HCT116 (cell line): ENCODE results near the gene TNFAIP8. TPM values are rescaled to one million over a fixed set of nuclear protein-coding genes. Genes with fewer than 3 reads are reported as not detected.

Experiments
- ATAC-seq: fragments of 200-7000 bp; cut with Tn5 transposase; 2 replicates; pipeline ENCODE4 v1.9.1; 2020; ENCODE audit warnings: mild to moderate bottlenecking, moderate library complexity
- BruUV-seq: library from RNA; stranded (reverse); fragments of 400-500 nt; replicated peaks from 2 replicates; lab custom pipeline; 2021; lab: Mats Ljungman, UMichigan
- CTCF ChIA-PET: fragments of 300-600 bp; sonication (Branson Sonifier 250); formaldehyde crosslinking; loops from one replicate; lab custom pipeline; 2021; ENCODE audit warnings: antibody characterized with exemption; lab: Charles Lee
- POLR2A ChIA-PET: fragments of 300-600, 350-600 bp; sonication (Branson Sonifier 250); formaldehyde crosslinking; loops from one replicate; lab custom pipeline; 2021; ENCODE audit warnings: antibody characterized with exemption; lab: Charles Lee
- RAD21 ChIA-PET, 2 experiments: fragments of 300-600 bp; sonication (Branson Sonifier 250); formaldehyde crosslinking; loops; one replicate each; lab custom pipeline; 2023; ENCODE audit warnings: low total read pairs in 2 of 2; ENCODE audit not compliant: uncharacterized antibody in 2 of 2, unreplicated experiment in 2 of 2, low non-redundant PET in 1 of 2; lab: Charles Lee
- DNase-seq: peaks from one replicate; pipeline ENCODE4 v3.0.0-alpha.2; 2010; ENCODE audit warnings: low read depth, low spot score
- H2AFZ ChIP-seq: fragments of 200-600 bp; shearing (Covaris generic), sonication (generic); 2 replicates; pipeline ENCODE4 v1.6.1; 2017; ENCODE audit warnings: low read depth, mixed run types, mixed read lengths, antibody characterized with exemption, low read length; ENCODE audit not compliant: poor library complexity, severe bottlenecking
- H3K27ac ChIP-seq: 2 replicates; pipeline ENCODE4 v1.5.1; 2012; ENCODE audit warnings: low read depth, low read length
- H3K27me3 ChIP-seq: fragments of 200-600 bp; sonication (generic); 2 replicates; pipeline ENCODE4 v1.6.1; 2016; ENCODE audit warnings: mixed run types, low read length, mixed read lengths; ENCODE audit not compliant: insufficient read depth
- H3K36me3 ChIP-seq, 2 experiments: fragments of 200-500 bp in 1 of 2; fragments of 200-600 bp in 1 of 2; sonication (Bioruptor generic) in 1 of 2; sonication (generic) in 1 of 2; 2 replicates each; pipeline versions ENCODE4 v1.5.1 to v1.6.1; 2014 to 2016; ENCODE audit warnings: low read length in 2 of 2, inconsistent platforms in 1 of 2, mixed read lengths in 1 of 2, mixed run types in 1 of 2; ENCODE audit not compliant: insufficient read depth in 2 of 2, control insufficient read depth in 1 of 2
- H3K4me1 ChIP-seq, 2 experiments: fragments of 200-600 bp in 1 of 2; sonication (generic) in 1 of 2; 2 replicates each; pipeline versions ENCODE4 v1.5.1 to v1.6.1; 2012 to 2017; ENCODE audit warnings: low read length in 2 of 2, inconsistent platforms in 1 of 2, mild to moderate bottlenecking in 1 of 2, mixed read lengths in 1 of 2, mixed run types in 1 of 2, moderate library complexity in 1 of 2; ENCODE audit not compliant: insufficient read depth in 2 of 2, control insufficient read depth in 1 of 2
- H3K4me2 ChIP-seq: fragments of 200-600 bp; sonication (generic); 2 replicates; pipeline ENCODE4 v1.6.1; 2017; ENCODE audit warnings: mixed run types, low read length, mixed read lengths
- H3K4me3 ChIP-seq, 2 experiments: fragments of 200-600 bp in 1 of 2; sonication (generic) in 1 of 2; replicated peaks in 1 of 2; 2 replicates each; pipeline ENCODE4 v1.5.1; 2011 to 2016; ENCODE audit warnings: low read length in 2 of 2, control low read depth in 1 of 2, low read depth in 1 of 2, mild to moderate bottlenecking in 1 of 2, mixed read lengths in 1 of 2, mixed run types in 1 of 2
- H3K79me2 ChIP-seq: fragments of 200-600 bp; sonication (generic); 2 replicates; pipeline ENCODE4 v1.6.1; 2017; ENCODE audit warnings: mild to moderate bottlenecking, mixed run types, low read length, moderate library complexity, mixed read lengths; ENCODE audit not compliant: insufficient read depth
- H3K9ac ChIP-seq: fragments of 200-600 bp; sonication (generic); 2 replicates; pipeline ENCODE4 v1.6.1; 2016; ENCODE audit warnings: low read length, mixed read lengths
- H3K9me2 ChIP-seq: fragments of 200-600 bp; sonication (generic), shearing (Covaris generic); 2 replicates; pipeline ENCODE4 v1.6.1; 2017; ENCODE audit warnings: mixed run types, mild to moderate bottlenecking, moderate library complexity; ENCODE audit not compliant: insufficient read depth
- H3K9me3 ChIP-seq, 2 experiments: fragments of 200-500 bp in 1 of 2; fragments of 200-600 bp in 1 of 2; sonication (Bioruptor generic) in 1 of 2; sonication (generic) in 1 of 2; 2 replicates each; pipeline ENCODE4 v1.6.1; 2014 to 2017; ENCODE audit warnings: low read length in 2 of 2, mixed read lengths in 2 of 2, inconsistent platforms in 1 of 2, low read depth in 1 of 2, mild to moderate bottlenecking in 1 of 2, mixed run types in 1 of 2, moderate library complexity in 1 of 2; ENCODE audit not compliant: control insufficient read depth in 1 of 2, insufficient read depth in 1 of 2
- H4K20me1 ChIP-seq: fragments of 200-600 bp; sonication (generic), shearing (Covaris generic); 2 replicates; pipeline ENCODE4 v1.6.1; 2017; ENCODE audit warnings: mixed run types, mild to moderate bottlenecking, moderate library complexity; ENCODE audit not compliant: insufficient read depth
- CBX3 ChIP-seq: IDR thresholded peaks from 2 replicates; pipeline ENCODE4 v1.6.1; 2012; ENCODE audit warnings: low read depth
- CEBPB ChIP-seq: IDR thresholded peaks from 2 replicates; pipeline ENCODE4 v1.6.1; 2012; ENCODE audit warnings: low read depth
- EGR1 ChIP-seq: IDR thresholded peaks from 2 replicates; pipeline ENCODE4 v1.6.1; 2012; ENCODE audit warnings: low read depth
- EZH2 ChIP-seq: fragments of 200-600 bp; sonication (generic); IDR thresholded peaks from 2 replicates; pipeline ENCODE4 v1.6.1; 2017; ENCODE audit warnings: antibody characterized with exemption, mixed run types
- FOSL1 ChIP-seq: IDR thresholded peaks from 2 replicates; pipeline ENCODE4 v1.6.1; 2012; ENCODE audit warnings: low read depth
- JUND ChIP-seq: IDR thresholded peaks from 2 replicates; pipeline ENCODE4 v1.6.1; 2012
- POLR2AphosphoS5 ChIP-seq: IDR thresholded peaks from 2 replicates; pipeline ENCODE4 v1.6.1; 2011; ENCODE audit warnings: mild to moderate bottlenecking, low read depth, low read length, moderate library complexity
- RAD21 ChIP-seq: IDR thresholded peaks from 2 replicates; pipeline ENCODE4 v1.6.1; 2012; ENCODE audit warnings: low read depth, mild to moderate bottlenecking
- REST ChIP-seq: IDR thresholded peaks from 2 replicates; pipeline ENCODE4 v1.6.1; 2012; ENCODE audit warnings: low read depth
- SIN3A ChIP-seq: IDR thresholded peaks from 2 replicates; pipeline ENCODE4 v1.6.1; 2012; ENCODE audit warnings: low read depth
- ZBTB33 ChIP-seq: IDR thresholded peaks from 2 replicates; pipeline ENCODE4 v1.6.1; 2011; ENCODE audit warnings: mild to moderate bottlenecking, low read length, moderate library complexity; ENCODE audit not compliant: insufficient replicate concordance; ENCODE audit errors: extremely low read depth
- ZNF274 ChIP-seq: fragments of 200-500 bp; sonication (Bioruptor generic); IDR thresholded peaks from 2 replicates; pipeline ENCODE4 v1.6.1; 2014; ENCODE audit warnings: mild to moderate bottlenecking, low read depth, low read length, inconsistent platforms
- intact Hi-C: fragments of 100-400 bp; cut with micrococcal nuclease; formaldehyde crosslinking; loops from 2 replicates; pipeline ENCODE4 v1.10.0; 2022
- total RNA-seq: library from RNA; stranded (reverse); gene quantifications from one replicate; pipeline ENCODE4 v1.2.1, GENCODE V29; 2021; ENCODE audit not compliant: unreplicated experiment

The TNFAIP8 gene
- total RNA-seq, 1 experiment from 2014 or later, result 18.4 TPM

- ATAC-seq (no peak), DNase-seq (no peak)
- CTCF ChIA-PET, result no interaction called here
- H3K9me2 ChIP-seq, result no peaks in the 10 kb centered on the region
- H3K4me3 ChIP-seq, result no peak overlapping the region
- H3K4me2 ChIP-seq, result no peak overlapping the region
- H4K20me1 ChIP-seq, result no peaks in the 10 kb centered on the region
- no peaks in the 10 kb centered on the region for H3K27me3 ChIP-seq
- H3K4me1 ChIP-seq, result no peaks in the 10 kb centered on the region
- no TSS peak for BruUV-seq
- H3K9ac ChIP-seq, result no peak overlapping the region
- RAD21 ChIA-PET, result no interaction called here
- TF ChIP-seq REST (no peak), EZH2 (no peak)
- POLR2A ChIA-PET, result no interaction called here
- H3K36me3 ChIP-seq, result no peaks in the 10 kb centered on the region
- no peak overlapping the region for H3K27ac ChIP-seq
- intact Hi-C loops, result no loop called here
- no peak overlapping the region for H2AFZ ChIP-seq
- H3K9me3 ChIP-seq, result no peaks in the 10 kb centered on the region
- no peaks in the 10 kb centered on the region for H3K79me2 ChIP-seq
Measured at GRCh38 chr5:119404033-119404432, 48.2 kb downstream of the TNFAIP8 start.

- intact Hi-C loops, result no loop called here
- Histone ChIP-seq H3K4me2 (no peak overlapping the region), H3K27ac (no peak overlapping the region), H3K36me3 (no peaks in the 10 kb centered on the region), H2AFZ (no peak overlapping the region), H4K20me1 (no peaks in the 10 kb centered on the region), H3K9me3 (no peaks in the 10 kb centered on the region), H3K27me3 (no peaks in the 10 kb centered on the region), H3K4me3 (no peak overlapping the region), H3K79me2 (no peaks in the 10 kb centered on the region), H3K9me2 (no peaks in the 10 kb centered on the region), H3K4me1 (no peaks in the 10 kb centered on the region), H3K9ac (no peak overlapping the region)
- BruUV-seq, result no TSS peak
- ATAC-seq, result no peak
- POLR2A ChIA-PET, result no interaction called here
- CTCF ChIA-PET, result no interaction called here
- DNase-seq, result no peak
- RAD21 ChIA-PET, result no interaction called here
- TF ChIP-seq CEBPB, result no peak
- TF ChIP-seq FOSL1, result no peak
- no peak for TF ChIP-seq REST
- TF ChIP-seq ZNF274, result no peak
- no peak for TF ChIP-seq POLR2AphosphoS5
- TF ChIP-seq CBX3, result no peak
- no peak for TF ChIP-seq RAD21
- TF ChIP-seq JUND, result no peak
- no peak for TF ChIP-seq EGR1
- no peak for TF ChIP-seq SIN3A
- TF ChIP-seq ZBTB33, result no peak
Measured at GRCh38 chr5:119405419-119405818, 49.6 kb downstream of the TNFAIP8 start.
